RWPE1 (cell line): ENCODE results near the gene JAK3.

Experiments used
- CTCF ChIA-PET: fragments of 350-600 bp; sonication (Branson Sonifier 250); formaldehyde crosslinking; extraction: SDS; loops from one replicate; lab custom pipeline; 2021; lab: Yijun Ruan, JAX
- POLR2A ChIA-PET: fragments of 400-600 bp; formaldehyde crosslinking; extraction: SDS; loops from one replicate; lab custom pipeline; 2020; ENCODE audit warnings: antibody characterized with exemption; ENCODE audit not compliant: low non-redundant PET; lab: Yijun Ruan, JAX
- DNase-seq: peaks from one replicate; pipeline ENCODE4 v3.0.0; 2012; ENCODE audit warnings: low spot score
- H3K27ac ChIP-seq: fragments of 450-650 bp; 2 replicates; pipeline ENCODE4 v1.5.1; 2017
- CTCF ChIP-seq: fragments of 450-650 bp; conservative IDR thresholded peaks from 2 replicates; pipeline ENCODE4 v1.5.1; 2017; ENCODE audit warnings: low read depth, mild to moderate bottlenecking

The JAK3 gene

GRCh38 chr19:17811681-17812080 lies 36.1 kb downstream of the JAK3 start:
- CTCF ChIA-PET: no interaction called here
- POLR2A ChIA-PET: interaction anchor here (0.7 kb wide), 1 partner anchor 14 kb away, joined by 3 read pairs; no protein-coding TSS in a partner anchor
- TF ChIP-seq CTCF: no peak
- no peak for DNase-seq
- no peak overlapping the region for H3K27ac ChIP-seq

- TF ChIP-seq CTCF: no peak
- no peak overlapping the region for H3K27ac ChIP-seq
- POLR2A ChIA-PET: no interaction called here
- DNase-seq: no peak
- CTCF ChIA-PET: no interaction called here
These were observed 36.7 kb downstream of the JAK3 start for GRCh38 chr19:17811103-17811502.

GRCh38 chr19:17807731-17808316 lies 40.0 kb downstream of the JAK3 start:
- no peak for TF ChIP-seq CTCF
- POLR2A ChIA-PET: no interaction called here
- H3K27ac ChIP-seq: no peak overlapping the region
- CTCF ChIA-PET: no interaction called here
- no peak for DNase-seq

- no peak overlapping the region for H3K27ac ChIP-seq
- CTCF ChIA-PET: interaction anchor here (0.6 kb wide), 1 partner anchor 37 kb away, joined by 3 read pairs; no protein-coding TSS in a partner anchor
- no peak for DNase-seq
- POLR2A ChIA-PET: no interaction called here
- TF ChIP-seq CTCF: no peak
These were observed 40.8 kb downstream of the JAK3 start for GRCh38 chr19:17806945-17807344.

GRCh38 chr19:17805427-17805826 lies 42.4 kb downstream of the JAK3 start:
- ChIA-PET POLR2A (no interaction called here), CTCF (interaction anchor here (1.6 kb wide), 1 partner anchor 11 kb away, joined by 5 read pairs; the partner anchor contains the start of gene B3GNT3)

GRCh38 chr19:17803264-17803896 lies 44.4 kb downstream of the JAK3 start:
- H3K27ac ChIP-seq: no peak overlapping the region
- ChIA-PET POLR2A (no interaction called here), CTCF (interaction anchor here (0.6 to 0.7 kb wide), 2 partner anchors 20 kb away, joined by 3 read pairs; no protein-coding TSS in a partner anchor)
- no peak for DNase-seq
- no peak for TF ChIP-seq CTCF

More at GRCh38 chr19:17805427-17805826, 42.4 kb downstream of the JAK3 start:
- no peak overlapping the region for H3K27ac ChIP-seq
- DNase-seq: no peak
- TF ChIP-seq CTCF: no peak
